ENCODE data around the gene SSC5D. TPM values are rescaled to one million over a fixed set of nuclear protein-coding genes. Genes with fewer than 3 reads are reported as not detected.

Gene SSC5D
- total and polyA plus RNA-seq, 2 donors (not counting 1 experiment from before 2014, with no cell fraction given): 3.0 to 19.7 TPM

DNA sequence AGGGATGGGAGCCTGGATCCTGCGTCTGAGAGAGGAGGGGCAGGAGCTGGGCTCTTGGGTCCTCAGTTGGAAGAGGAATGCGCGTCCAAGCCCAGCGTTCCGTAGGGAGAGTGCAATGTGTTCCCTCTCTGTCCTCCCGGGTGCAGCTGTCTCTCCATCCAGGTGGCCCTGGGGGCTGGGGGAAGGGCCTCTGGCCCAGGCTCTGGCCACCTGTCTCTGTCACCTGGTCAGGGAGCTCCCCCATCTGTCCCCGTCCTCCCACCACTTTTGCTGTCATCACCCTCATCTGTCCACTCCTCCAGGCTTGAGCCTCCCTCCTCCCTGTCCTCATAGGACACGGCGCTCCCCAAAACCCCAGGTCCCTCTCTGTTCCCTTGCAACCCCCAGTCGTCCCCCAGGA is 52.4 kb downstream of the SSC5D start:
- no peak for DNase-seq (ENCODE audit: low read depth in 2 of 2)
- no peaks in the 10 kb centered on the region for H3K27me3 ChIP-seq (ENCODE audit: control insufficient read depth, insufficient read depth, low read length)
- no peaks in the 10 kb centered on the region for H4K20me1 ChIP-seq (ENCODE audit: control insufficient read depth, extremely low read depth, insufficient read depth, low read length)
- TF ChIP-seq, protein P1, sequence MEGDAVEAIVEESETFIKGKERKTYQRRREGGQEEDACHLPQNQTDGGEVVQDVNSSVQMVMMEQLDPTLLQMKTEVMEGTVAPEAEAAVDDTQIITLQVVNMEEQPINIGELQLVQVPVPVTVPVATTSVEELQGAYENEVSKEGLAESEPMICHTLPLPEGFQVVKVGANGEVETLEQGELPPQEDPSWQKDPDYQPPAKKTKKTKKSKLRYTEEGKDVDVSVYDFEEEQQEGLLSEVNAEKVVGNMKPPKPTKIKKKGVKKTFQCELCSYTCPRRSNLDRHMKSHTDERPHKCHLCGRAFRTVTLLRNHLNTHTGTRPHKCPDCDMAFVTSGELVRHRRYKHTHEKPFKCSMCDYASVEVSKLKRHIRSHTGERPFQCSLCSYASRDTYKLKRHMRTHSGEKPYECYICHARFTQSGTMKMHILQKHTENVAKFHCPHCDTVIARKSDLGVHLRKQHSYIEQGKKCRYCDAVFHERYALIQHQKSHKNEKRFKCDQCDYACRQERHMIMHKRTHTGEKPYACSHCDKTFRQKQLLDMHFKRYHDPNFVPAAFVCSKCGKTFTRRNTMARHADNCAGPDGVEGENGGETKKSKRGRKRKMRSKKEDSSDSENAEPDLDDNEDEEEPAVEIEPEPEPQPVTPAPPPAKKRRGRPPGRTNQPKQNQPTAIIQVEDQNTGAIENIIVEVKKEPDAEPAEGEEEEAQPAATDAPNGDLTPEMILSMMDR (conservative IDR thresholded peaks at IDR 0.05 in 1 of 2, IDR thresholded peaks at IDR 0.05 in 1 of 2; ENCODE audit: low read depth in 1 of 2, low read length in 2 of 2): no peak
- TF ChIP-seq EZH2 (IDR thresholded peaks at IDR 0.05; ENCODE audit: low read length, missing control alignments): no peak
- H3K79me2 ChIP-seq (ENCODE audit: control insufficient read depth, insufficient read depth, low read length): no peaks in the 10 kb centered on the region
- no peak overlapping the region for H2AFZ ChIP-seq (ENCODE audit: low read length)
- H3K27ac ChIP-seq (ENCODE audit: insufficient read depth, low read length): no peak overlapping the region
- no peaks in the 10 kb centered on the region for H3K9me3 ChIP-seq (ENCODE audit: control insufficient read depth, insufficient read depth, low read depth, low read length)
- no peaks in the 10 kb centered on the region for H3K36me3 ChIP-seq (ENCODE audit: control insufficient read depth, insufficient read depth, low read length)
- peaks cover 5% of the 10 kb centered on the region for H3K4me1 ChIP-seq (ENCODE audit: control insufficient read depth, extremely low read depth, insufficient read depth, low read length)
- H3K4me2 ChIP-seq (ENCODE audit: extremely low read depth, insufficient read depth, low read length): no peak overlapping the region
- no peak overlapping the region for H3K4me3 ChIP-seq (replicated peaks in 1 of 4; ENCODE audit: control extremely low read depth in 1 of 4, insufficient read depth in 1 of 4, low read depth in 3 of 4, low read length in 4 of 4)
- no peak overlapping the region for H3K9ac ChIP-seq (ENCODE audit: insufficient read depth, low read length)

DNA sequence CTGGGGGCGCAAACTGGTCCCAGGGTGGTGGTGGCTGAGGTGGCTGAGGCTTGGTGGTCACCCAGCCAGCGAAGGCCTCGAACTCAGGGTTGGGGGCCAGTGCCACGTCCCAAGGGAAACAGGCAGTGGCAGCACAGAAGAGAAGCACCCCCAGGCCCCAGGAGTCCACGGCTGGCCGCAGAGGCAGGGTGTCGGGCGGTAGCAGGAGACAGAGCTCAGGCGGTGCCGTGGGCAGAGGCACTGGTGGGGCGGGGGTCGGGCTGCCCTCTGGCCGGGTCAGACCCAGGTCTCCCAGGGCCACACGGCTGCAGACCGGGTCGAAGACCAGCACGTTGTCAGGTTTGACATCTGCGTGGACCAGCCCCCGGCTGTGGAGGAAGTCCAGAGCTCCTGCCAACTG is 52.9 kb downstream of the SSC5D start:
- no peaks in the 10 kb centered on the region for H3K27me3 ChIP-seq (ENCODE audit: control insufficient read depth, insufficient read depth, low read length)
- H4K20me1 ChIP-seq (ENCODE audit: control insufficient read depth, extremely low read depth, insufficient read depth, low read length): no peaks in the 10 kb centered on the region
- no peak overlapping the region for H3K4me2 ChIP-seq (ENCODE audit: extremely low read depth, insufficient read depth, low read length)
- no peaks in the 10 kb centered on the region for H3K79me2 ChIP-seq (ENCODE audit: control insufficient read depth, insufficient read depth, low read length)
- H3K4me3 ChIP-seq (replicated peaks in 1 of 4; ENCODE audit: control extremely low read depth in 1 of 4, insufficient read depth in 1 of 4, low read depth in 3 of 4, low read length in 4 of 4): no peak overlapping the region
- no peak overlapping the region for H2AFZ ChIP-seq (ENCODE audit: low read length)
- no peaks in the 10 kb centered on the region for H3K36me3 ChIP-seq (ENCODE audit: control insufficient read depth, insufficient read depth, low read length)
- H3K9me3 ChIP-seq (ENCODE audit: control insufficient read depth, insufficient read depth, low read depth, low read length): no peaks in the 10 kb centered on the region
- H3K4me1 ChIP-seq (ENCODE audit: control insufficient read depth, extremely low read depth, insufficient read depth, low read length): peaks cover 8% of the 10 kb centered on the region
- H3K27ac ChIP-seq (ENCODE audit: insufficient read depth, low read length): no peak overlapping the region
- DNase-seq (ENCODE audit: low read depth in 2 of 2): no peak
- TF ChIP-seq, protein P1 (conservative IDR thresholded peaks at IDR 0.05 in 1 of 2, IDR thresholded peaks at IDR 0.05 in 1 of 2; ENCODE audit: low read depth in 1 of 2, low read length in 2 of 2): no peak
- TF ChIP-seq EZH2 (IDR thresholded peaks at IDR 0.05; ENCODE audit: low read length, missing control alignments): no peak
- H3K9ac ChIP-seq (ENCODE audit: insufficient read depth, low read length): no peak overlapping the region

- TF ChIP-seq, protein P1 (conservative IDR thresholded peaks at IDR 0.05 in 1 of 2, IDR thresholded peaks at IDR 0.05 in 1 of 2; ENCODE audit: low read depth in 1 of 2, low read length in 2 of 2): no peak
- no peak for TF ChIP-seq EZH2 (IDR thresholded peaks at IDR 0.05; ENCODE audit: low read length, missing control alignments)
- Histone ChIP-seq H3K27me3 (ENCODE audit: control insufficient read depth, insufficient read depth, low read length) (no peaks in the 10 kb centered on the region), H3K4me1 (ENCODE audit: control insufficient read depth, extremely low read depth, insufficient read depth, low read length) (peaks cover 18% of the 10 kb centered on the region), H3K4me3 (replicated peaks in 1 of 4; ENCODE audit: control extremely low read depth in 1 of 4, insufficient read depth in 1 of 4, low read depth in 3 of 4, low read length in 4 of 4) (no peak overlapping the region), H3K9ac (ENCODE audit: insufficient read depth, low read length) (no peak overlapping the region), H3K4me2 (ENCODE audit: extremely low read depth, insufficient read depth, low read length) (no peak overlapping the region), H3K9me3 (ENCODE audit: control insufficient read depth, insufficient read depth, low read depth, low read length) (no peaks in the 10 kb centered on the region), H3K36me3 (ENCODE audit: control insufficient read depth, insufficient read depth, low read length) (no peaks in the 10 kb centered on the region), H4K20me1 (ENCODE audit: control insufficient read depth, extremely low read depth, insufficient read depth, low read length) (no peaks in the 10 kb centered on the region), H3K27ac (ENCODE audit: insufficient read depth, low read length) (no peak overlapping the region), H2AFZ (ENCODE audit: low read length) (no peak overlapping the region), H3K79me2 (ENCODE audit: control insufficient read depth, insufficient read depth, low read length) (no peaks in the 10 kb centered on the region)
- DNase-seq (ENCODE audit: low read depth in 2 of 2): no peak
Observed at GRCh38 chr19:55542292-55542855, 54.1 kb downstream of the SSC5D start.

Measured in fibroblast of lung (primary cell).